Activated naive CD8-positive, alpha-beta T cell treated with anti-CD3 and anti-CD28 coated beads, Interleukin-2, amount 10 ng/mL, durations not matched to agents 7 days and 5 days (primary cell): Measurements from ENCODE around the gene COLGALT1. TPM values are rescaled to one million over a fixed set of nuclear protein-coding genes. Genes with fewer than 3 reads are reported as not detected.
A peak's percentile ranks its signal among the peaks of the same experiment; 100 is the strongest.

Experiments used
- ATAC-seq: fragments of 150-1000 bp; cut with Tn5 transposase; one replicate; pipeline ENCODE4 v1.10.0; 2021; ENCODE audit warnings: low read depth, moderate library complexity
- POLR2A ChIA-PET: fragments of 350-600 bp; sonication (Branson Sonifier 250); formaldehyde crosslinking; loops from one replicate; lab custom pipeline; 2021; ENCODE audit warnings: antibody characterized with exemption; lab: Charles Lee
- DNase-seq: peaks from one replicate; pipeline ENCODE4 v3.0.0; 2021
- H3K27ac Mint-ChIP-seq: one replicate; pipeline ENCODE4 v1.8.0; 2022; ENCODE audit warnings: mild to moderate bottlenecking, mixed read lengths
- H3K27me3 Mint-ChIP-seq: one replicate; pipeline ENCODE4 v1.8.0; 2022; ENCODE audit warnings: mild to moderate bottlenecking, moderate library complexity, mixed read lengths
- H3K36me3 Mint-ChIP-seq: one replicate; pipeline ENCODE4 v1.8.0; 2021; ENCODE audit warnings: mild to moderate bottlenecking, mixed read lengths
- H3K4me1 Mint-ChIP-seq: one replicate; pipeline ENCODE4 v1.8.0; 2021; ENCODE audit warnings: mixed read lengths
- H3K4me3 Mint-ChIP-seq: one replicate; pipeline ENCODE4 v1.8.0; 2022; ENCODE audit warnings: mild to moderate bottlenecking, moderate library complexity, mixed read lengths
- H3K9me3 Mint-ChIP-seq: one replicate; pipeline ENCODE4 v1.8.0; 2021; ENCODE audit warnings: mixed read lengths
- total RNA-seq, 2 experiments: library from RNA; stranded (reverse); gene quantifications; one replicate each; pipeline ENCODE4 v1.2.3, GENCODE V29; 2021

The COLGALT1 gene
- total RNA-seq, 2 experiments from 2014 or later: 63.3 to 68.4 TPM

GRCh38 chr19:17598953-17599352 lies 43.5 kb downstream of the COLGALT1 start:
- POLR2A ChIA-PET: no interaction called here
- Mint-ChIP-seq H3K27ac (no peak overlapping the region), H3K4me3 (no peak overlapping the region), H3K36me3 (no peaks in the 10 kb centered on the region), H3K9me3 (no peaks in the 10 kb centered on the region), H3K27me3 (peaks cover 24% of the 10 kb centered on the region), H3K4me1 (peaks cover 3% of the 10 kb centered on the region)
- no peak for DNase-seq
- ATAC-seq: no peak

GRCh38 chr19:17599780-17600179 lies 44.3 kb downstream of the COLGALT1 start:
- POLR2A ChIA-PET: no interaction called here
- Mint-ChIP-seq H3K4me1 (peaks cover 3% of the 10 kb centered on the region), H3K4me3 (no peak overlapping the region), H3K36me3 (no peaks in the 10 kb centered on the region), H3K27ac (no peak overlapping the region), H3K27me3 (peaks cover 29% of the 10 kb centered on the region), H3K9me3 (no peaks in the 10 kb centered on the region)
- DNase-seq (no peak), ATAC-seq (no peak)

GRCh38 chr19:17601683-17602082 lies 46.2 kb downstream of the COLGALT1 start:
- Mint-ChIP-seq H3K36me3 (no peaks in the 10 kb centered on the region), H3K27ac (no peak overlapping the region), H3K4me3 (no peak overlapping the region), H3K27me3 (peaks cover 32% of the 10 kb centered on the region), H3K4me1 (peaks cover 7% of the 10 kb centered on the region), H3K9me3 (no peaks in the 10 kb centered on the region)
- ATAC-seq (no peak), DNase-seq (no peak)
- POLR2A ChIA-PET: no interaction called here

GRCh38 chr19:17602217-17602616 lies 46.8 kb downstream of the COLGALT1 start:
- DNase-seq: no peak
- no peaks in the 10 kb centered on the region for H3K36me3 Mint-ChIP-seq
- peaks cover 32% of the 10 kb centered on the region for H3K27me3 Mint-ChIP-seq
- H3K4me3 Mint-ChIP-seq: no peak overlapping the region
- H3K4me1 Mint-ChIP-seq: peaks cover 9% of the 10 kb centered on the region
- H3K27ac Mint-ChIP-seq: no peak overlapping the region
- no peaks in the 10 kb centered on the region for H3K9me3 Mint-ChIP-seq
- no peak for ATAC-seq
- POLR2A ChIA-PET: no interaction called here

DNA sequence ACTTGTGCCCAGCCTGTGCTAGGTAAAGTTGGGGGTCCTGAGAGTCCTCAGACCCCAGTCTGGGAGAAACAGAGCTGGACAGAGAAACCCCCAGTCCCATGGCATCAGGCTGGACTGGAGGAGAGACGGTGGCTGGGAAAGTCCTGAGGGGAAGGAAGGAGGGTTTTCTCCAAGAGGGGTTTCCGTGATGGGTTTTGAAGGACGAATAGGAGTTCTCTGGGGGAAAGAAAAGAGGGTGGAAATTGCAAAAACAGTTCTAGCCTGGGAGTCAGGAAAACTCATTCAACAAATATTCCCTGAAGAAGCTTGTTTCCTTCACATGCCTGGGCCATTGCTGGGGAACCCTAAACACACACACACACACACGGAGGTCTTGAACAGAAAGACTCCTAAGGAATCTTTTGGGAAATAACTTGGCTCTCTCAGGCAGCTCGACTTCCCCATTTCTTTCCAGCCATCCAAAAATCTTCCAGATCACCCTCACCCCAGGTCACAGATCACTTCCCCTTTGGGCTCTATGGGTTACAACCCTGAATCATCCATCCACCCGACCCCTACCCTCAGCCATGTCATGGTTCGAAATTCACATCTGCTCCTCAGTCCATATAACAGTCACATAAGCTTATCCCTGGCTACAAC lies 47.5 kb downstream of the COLGALT1 start:
- POLR2A ChIA-PET: interaction anchor here (0.6 kb wide), 1 partner anchor 247 kb away, joined by 4 read pairs; no protein-coding TSS in a partner anchor
- H3K4me1 Mint-ChIP-seq: peaks cover 9% of the 10 kb centered on the region

GRCh38 chr19:17604372-17605025 lies 49.0 kb downstream of the COLGALT1 start:
- DNase-seq (no peak), ATAC-seq (no peak)
- H3K4me1 Mint-ChIP-seq: peaks cover 9% of the 10 kb centered on the region
- H3K9me3 Mint-ChIP-seq: no peaks in the 10 kb centered on the region
- POLR2A ChIA-PET: no interaction called here
- no peaks in the 10 kb centered on the region for H3K36me3 Mint-ChIP-seq
- H3K27me3 Mint-ChIP-seq: peaks cover 32% of the 10 kb centered on the region
- H3K4me3 Mint-ChIP-seq: no peak overlapping the region
- H3K27ac Mint-ChIP-seq: peak overlapping the region; percentile 10

More for the DNA sequence above, 47.5 kb downstream of the COLGALT1 start:
- H3K27me3 Mint-ChIP-seq: peaks cover 32% of the 10 kb centered on the region
- H3K36me3 Mint-ChIP-seq: no peaks in the 10 kb centered on the region
- ATAC-seq: no peak
- no peaks in the 10 kb centered on the region for H3K9me3 Mint-ChIP-seq
- no peak overlapping the region for H3K27ac Mint-ChIP-seq
- H3K4me3 Mint-ChIP-seq: no peak overlapping the region
- no peak for DNase-seq

- Mint-ChIP-seq H3K4me3 (no peak overlapping the region), H3K4me1 (peaks cover 9% of the 10 kb centered on the region), H3K36me3 (no peaks in the 10 kb centered on the region), H3K27ac (no peak overlapping the region), H3K27me3 (peaks cover 32% of the 10 kb centered on the region), H3K9me3 (no peaks in the 10 kb centered on the region)
- no peak for ATAC-seq
- no peak for DNase-seq
- POLR2A ChIA-PET: no interaction called here
Measured at GRCh38 chr19:17605117-17605516, 49.7 kb downstream of the COLGALT1 start.

- H3K4me1 Mint-ChIP-seq: peaks cover 9% of the 10 kb centered on the region
- H3K9me3 Mint-ChIP-seq: no peaks in the 10 kb centered on the region
- H3K36me3 Mint-ChIP-seq: no peaks in the 10 kb centered on the region
- H3K27ac Mint-ChIP-seq: peak overlapping the region; percentile 75
- POLR2A ChIA-PET: interaction anchor here (0.6 to 1.2 kb wide), 2 partner anchors 95 to 277 kb away, joined by 4 read pairs; partner anchors contain the start of gene PGLS
- H3K27me3 Mint-ChIP-seq: peaks cover 31% of the 10 kb centered on the region
- DNase-seq: peak; percentile 91
- peak; percentile 84 for ATAC-seq
- H3K4me3 Mint-ChIP-seq: peak overlapping the region; percentile 84
Measured at GRCh38 chr19:17605761-17606589, 50.5 kb downstream of the COLGALT1 start.

- H3K27me3 Mint-ChIP-seq: peaks cover 24% of the 10 kb centered on the region
- no peaks in the 10 kb centered on the region for H3K36me3 Mint-ChIP-seq
- H3K4me1 Mint-ChIP-seq: peaks cover 6% of the 10 kb centered on the region
- H3K27ac Mint-ChIP-seq: peak overlapping the region; percentile 75
- ATAC-seq: peak; percentile 34
- H3K4me3 Mint-ChIP-seq: peak overlapping the region; percentile 84
- no peaks in the 10 kb centered on the region for H3K9me3 Mint-ChIP-seq
- POLR2A ChIA-PET: interaction anchor here (0.6 to 1.2 kb wide), 2 partner anchors 95 to 276 kb away, joined by 4 read pairs; partner anchors contain the start of gene PGLS
- no peak for DNase-seq
Measured at GRCh38 chr19:17606590-17607185, 51.2 kb downstream of the COLGALT1 start.

- H3K36me3 Mint-ChIP-seq: no peaks in the 10 kb centered on the region
- no peak overlapping the region for H3K27ac Mint-ChIP-seq
- H3K4me3 Mint-ChIP-seq: no peak overlapping the region
- H3K27me3 Mint-ChIP-seq: peaks cover 20% of the 10 kb centered on the region
- H3K4me1 Mint-ChIP-seq: peaks cover 6% of the 10 kb centered on the region
- POLR2A ChIA-PET: no interaction called here
- no peaks in the 10 kb centered on the region for H3K9me3 Mint-ChIP-seq
- DNase-seq (no peak), ATAC-seq (no peak)
Measured at GRCh38 chr19:17607936-17608335, 52.5 kb downstream of the COLGALT1 start.

DNA sequence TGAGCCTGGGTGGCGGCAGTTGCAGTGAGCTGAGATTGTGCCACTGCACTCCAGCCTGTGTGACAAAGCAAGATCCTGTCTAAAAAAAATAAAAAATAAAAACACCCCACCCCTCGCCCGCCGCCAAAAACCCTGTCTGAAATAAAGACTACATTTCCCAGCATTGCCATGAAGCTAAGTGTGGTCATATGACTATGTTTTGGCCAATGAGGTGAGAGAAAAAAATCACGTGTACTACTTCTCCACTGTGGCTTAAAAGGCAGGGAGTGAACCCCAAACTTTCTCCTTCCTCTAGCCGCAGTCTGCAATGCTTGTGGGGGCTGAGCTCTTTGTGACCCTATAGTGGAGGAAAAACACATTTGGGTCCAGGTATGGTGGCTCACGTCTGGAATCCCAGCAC lies 54.9 kb downstream of the COLGALT1 start:
- ATAC-seq (no peak), DNase-seq (no peak)
- no peak overlapping the region for H3K27ac Mint-ChIP-seq
- no peak overlapping the region for H3K4me3 Mint-ChIP-seq
- H3K27me3 Mint-ChIP-seq: peaks cover 8% of the 10 kb centered on the region
- POLR2A ChIA-PET: no interaction called here
- H3K4me1 Mint-ChIP-seq: peaks cover 6% of the 10 kb centered on the region
- no peaks in the 10 kb centered on the region for H3K9me3 Mint-ChIP-seq
- no peaks in the 10 kb centered on the region for H3K36me3 Mint-ChIP-seq

- H3K27ac Mint-ChIP-seq: no peak overlapping the region
- no peak for ATAC-seq
- H3K4me1 Mint-ChIP-seq: peaks cover 4% of the 10 kb centered on the region
- DNase-seq: no peak
- POLR2A ChIA-PET: no interaction called here
- no peaks in the 10 kb centered on the region for H3K36me3 Mint-ChIP-seq
- H3K9me3 Mint-ChIP-seq: no peaks in the 10 kb centered on the region
- peaks cover 8% of the 10 kb centered on the region for H3K27me3 Mint-ChIP-seq
- no peak overlapping the region for H3K4me3 Mint-ChIP-seq
Measured at GRCh38 chr19:17611462-17612244, 56.2 kb downstream of the COLGALT1 start.
